ENCODE results near the gene PA2G4. TPM values are rescaled to one million over a fixed set of nuclear protein-coding genes. Genes with fewer than 3 reads are reported as not detected.
"Not testable (repeated sequence)": the region's sequence is repeated elsewhere in the genome, so short reads cannot be mapped to it uniquely, and the experiment has no call there.

PA2G4 gene
- polyA plus RNA-seq, 1 donor (not counting 4 experiments of a cell fraction or from before 2014, with no cell fraction given), result 480 TPM

DNA sequence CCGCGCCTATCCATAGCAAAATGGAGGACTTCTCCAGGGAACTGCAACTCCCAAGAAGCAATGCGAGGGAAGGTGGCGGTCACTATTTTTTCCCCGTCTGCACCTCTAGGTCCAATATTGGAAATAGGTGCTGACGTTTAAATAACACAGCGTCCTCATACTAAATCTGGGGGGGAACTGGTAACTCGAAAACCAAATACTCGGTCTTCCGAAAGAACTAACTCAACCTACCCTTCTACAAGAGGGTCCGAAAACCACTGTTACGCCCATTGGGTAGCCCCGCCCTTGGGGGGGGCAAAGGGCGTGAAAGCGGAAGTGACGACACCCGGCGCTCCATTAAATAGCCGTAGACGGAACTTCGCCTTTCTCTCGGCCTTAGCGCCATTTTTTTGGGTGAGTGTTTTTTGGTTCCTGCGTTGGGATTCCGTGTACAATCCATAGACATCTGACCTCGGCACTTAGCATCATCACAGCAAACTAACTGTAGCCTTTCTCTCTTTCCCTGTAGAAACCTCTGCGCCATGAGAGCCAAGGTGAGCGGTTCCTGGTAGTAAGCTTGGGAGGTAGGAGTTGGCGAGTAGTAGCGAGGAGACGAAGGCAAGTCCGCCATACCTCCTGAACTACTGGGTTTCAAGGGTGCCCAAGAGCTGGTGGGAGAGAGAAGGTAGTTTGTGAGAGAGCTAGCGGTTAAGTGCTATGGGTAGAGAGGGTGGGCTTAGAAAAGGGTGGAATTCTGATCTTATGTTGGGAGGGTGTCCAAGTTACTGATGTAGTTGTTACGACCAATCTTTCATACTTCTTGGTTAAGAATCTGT is 12.1 kb downstream of the PA2G4 start, which contains the start of gene RPL41:
TSS of gene RPL41 (plus strand) at position 367 of the 815 bp plus-strand sequence.
- Histone ChIP-seq H3K9me1 (ENCODE audit: control insufficient read depth, extremely low read depth, insufficient read depth, low read length) (no peaks in the 10 kb centered on the region), H3K9ac (ENCODE audit: control insufficient read depth, extremely low read depth, insufficient read depth, low read length) (peak within 1 kb of the TSS; percentile 99), H3K4me2 (ENCODE audit: control insufficient read depth, extremely low read depth, insufficient read depth, low read depth, low read length) (peak within 1 kb of the TSS; percentile 93), H3K4me3 (ENCODE audit: control insufficient read depth in 2 of 3, extremely low read depth in 1 of 3, insufficient read depth in 2 of 3, low read depth in 1 of 3, low read length in 3 of 3) (peak within 1 kb of the TSS; percentile 69 to 99 (median 92)), H3K36me3 (ENCODE audit: control insufficient read depth in 2 of 2, extremely low read depth in 1 of 2, insufficient read depth in 2 of 2, low read length in 2 of 2) (peaks cover 11 to 37% of the 10 kb centered on the region in 2 experiments), H3K27me3 (ENCODE audit: control insufficient read depth, extremely low read depth, insufficient read depth, low read length) (no peaks in the 10 kb centered on the region), H3K79me2 (ENCODE audit: control insufficient read depth, insufficient read depth, low read length) (peaks cover 15% of the 10 kb centered on the region), H4K20me1 (ENCODE audit: control insufficient read depth, extremely low read depth, insufficient read depth, low read length) (no peaks in the 10 kb centered on the region), H3K9me3 (ENCODE audit: control insufficient read depth, low read depth, low read length) (no peaks in the 10 kb centered on the region), H3K27ac (ENCODE audit: control insufficient read depth, insufficient read depth, low read length) (peak within 1 kb of the TSS; percentile 99), H2AFZ (ENCODE audit: control insufficient read depth, low read length) (peak within 1 kb of the TSS; percentile 63), H3K4me1 (ENCODE audit: control insufficient read depth, extremely low read depth, insufficient read depth, low read length) (peaks cover 29% of the 10 kb centered on the region)
- peak; percentile 5 for FAIRE-seq
- TF ChIP-seq, protein P1, sequence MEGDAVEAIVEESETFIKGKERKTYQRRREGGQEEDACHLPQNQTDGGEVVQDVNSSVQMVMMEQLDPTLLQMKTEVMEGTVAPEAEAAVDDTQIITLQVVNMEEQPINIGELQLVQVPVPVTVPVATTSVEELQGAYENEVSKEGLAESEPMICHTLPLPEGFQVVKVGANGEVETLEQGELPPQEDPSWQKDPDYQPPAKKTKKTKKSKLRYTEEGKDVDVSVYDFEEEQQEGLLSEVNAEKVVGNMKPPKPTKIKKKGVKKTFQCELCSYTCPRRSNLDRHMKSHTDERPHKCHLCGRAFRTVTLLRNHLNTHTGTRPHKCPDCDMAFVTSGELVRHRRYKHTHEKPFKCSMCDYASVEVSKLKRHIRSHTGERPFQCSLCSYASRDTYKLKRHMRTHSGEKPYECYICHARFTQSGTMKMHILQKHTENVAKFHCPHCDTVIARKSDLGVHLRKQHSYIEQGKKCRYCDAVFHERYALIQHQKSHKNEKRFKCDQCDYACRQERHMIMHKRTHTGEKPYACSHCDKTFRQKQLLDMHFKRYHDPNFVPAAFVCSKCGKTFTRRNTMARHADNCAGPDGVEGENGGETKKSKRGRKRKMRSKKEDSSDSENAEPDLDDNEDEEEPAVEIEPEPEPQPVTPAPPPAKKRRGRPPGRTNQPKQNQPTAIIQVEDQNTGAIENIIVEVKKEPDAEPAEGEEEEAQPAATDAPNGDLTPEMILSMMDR (optimal IDR thresholded peaks at IDR 0.05 in 1 of 3, IDR thresholded peaks at IDR 0.05 in 1 of 3, conservative IDR thresholded peaks at IDR 0.05 in 1 of 3; ENCODE audit: extremely low read depth in 1 of 3, insufficient read depth in 2 of 3, low read length in 3 of 3), result no peak
- TF ChIP-seq EZH2 (IDR thresholded peaks at IDR 0.05; ENCODE audit: low read length), result no peak
- dilution Hi-C loops (cut with MboI; ENCODE audit: extremely low pct_ligation_motif_present, low sequenced_read_pairs), result no loop called here
- no peak for DNase-seq (ENCODE audit: low read depth, low spot score)

DNA sequence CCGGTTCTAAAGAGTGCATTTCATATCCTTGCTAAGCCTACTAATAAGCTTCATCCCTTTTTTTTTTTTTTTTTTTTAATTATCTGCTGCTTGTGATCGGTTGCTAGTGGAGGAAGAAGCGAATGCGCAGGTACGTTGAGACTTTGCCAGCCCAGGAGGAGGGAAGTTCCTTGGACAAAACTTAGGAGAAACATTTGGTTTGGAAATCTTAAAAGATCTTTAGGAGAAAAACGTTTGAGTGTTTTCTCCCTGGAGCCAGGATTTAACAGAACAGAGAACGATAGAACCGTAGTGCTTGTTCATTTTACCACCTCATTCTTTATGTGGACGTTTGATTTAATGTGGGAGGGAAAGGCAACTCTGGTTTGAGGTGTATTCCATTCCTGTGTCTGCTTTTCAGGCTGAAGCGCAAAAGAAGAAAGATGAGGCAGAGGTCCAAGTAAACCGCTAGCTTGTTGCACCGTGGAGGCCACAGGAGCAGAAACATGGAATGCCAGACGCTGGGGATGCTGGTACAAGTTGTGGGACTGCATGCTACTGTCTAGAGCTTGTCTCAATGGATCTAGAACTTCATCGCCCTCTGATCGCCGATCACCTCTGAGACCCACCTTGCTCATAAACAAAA is 12.8 kb downstream of the PA2G4 start:
- DNase-seq (ENCODE audit: low read depth, low spot score); H3K9me3 ChIP-seq (ENCODE audit: control insufficient read depth, low read depth, low read length); dilution Hi-C loops (cut with MboI; ENCODE audit: extremely low pct_ligation_motif_present, low sequenced_read_pairs); H4K20me1 ChIP-seq (ENCODE audit: control insufficient read depth, extremely low read depth, insufficient read depth, low read length); H2AFZ ChIP-seq (ENCODE audit: control insufficient read depth, low read length); FAIRE-seq; H3K9me1 ChIP-seq (ENCODE audit: control insufficient read depth, extremely low read depth, insufficient read depth, low read length); H3K27me3 ChIP-seq (ENCODE audit: control insufficient read depth, extremely low read depth, insufficient read depth, low read length): not testable (repeated sequence)
- Histone ChIP-seq H3K79me2 (ENCODE audit: control insufficient read depth, insufficient read depth, low read length) (peaks cover 12% of the 10 kb centered on the region), H3K4me1 (ENCODE audit: control insufficient read depth, extremely low read depth, insufficient read depth, low read length) (peaks cover 26% of the 10 kb centered on the region), H3K36me3 (ENCODE audit: control insufficient read depth in 2 of 2, extremely low read depth in 1 of 2, insufficient read depth in 2 of 2, low read length in 2 of 2) (peaks cover 9 to 37% of the 10 kb centered on the region in 2 experiments), H3K4me2 (ENCODE audit: control insufficient read depth, extremely low read depth, insufficient read depth, low read depth, low read length) (peak overlapping the region; percentile 93), H3K9ac (ENCODE audit: control insufficient read depth, extremely low read depth, insufficient read depth, low read length) (peak overlapping the region; percentile 99), H3K4me3 (ENCODE audit: control insufficient read depth in 2 of 3, extremely low read depth in 1 of 3, insufficient read depth in 2 of 3, low read depth in 1 of 3, low read length in 3 of 3) (peak overlapping the region; percentile 69 to 99 (median 92)), H3K27ac (ENCODE audit: control insufficient read depth, insufficient read depth, low read length) (peak overlapping the region; percentile 99)

Data from keratinocyte (primary cell).